Type B pancreatic cell (in vitro differentiated cells): ENCODE results near the gene DCAF7. TPM values are rescaled to one million over a fixed set of nuclear protein-coding genes. Genes with fewer than 3 reads are reported as not detected.

Source experiments
- DNase-seq: peaks from one replicate; pipeline ENCODE4 v3.0.0; 2021; ENCODE audit warnings: mixed read lengths; ENCODE audit not compliant: unreplicated experiment; ENCODE audit errors: extremely low spot score
- H3K27ac Mint-ChIP-seq: 2 replicates; pipeline ENCODE4 v1.8.0; 2021; ENCODE audit warnings: mild to moderate bottlenecking, mixed read lengths
- H3K27me3 Mint-ChIP-seq: 2 replicates; pipeline ENCODE4 v1.8.0; 2021; ENCODE audit warnings: mixed read lengths
- H3K36me3 Mint-ChIP-seq: 2 replicates; pipeline ENCODE4 v1.8.0; 2021; ENCODE audit warnings: mixed read lengths
- H3K4me1 Mint-ChIP-seq: one replicate; pipeline ENCODE4 v1.8.0; 2021; ENCODE audit warnings: mixed read lengths; ENCODE audit not compliant: unreplicated experiment
- H3K4me3 Mint-ChIP-seq: 2 replicates; pipeline ENCODE4 v1.8.0; 2021; ENCODE audit warnings: mild to moderate bottlenecking, mixed read lengths
- H3K9me3 Mint-ChIP-seq: 2 replicates; pipeline ENCODE4 v1.8.0; 2021; ENCODE audit warnings: mixed read lengths
- total RNA-seq: library from RNA; stranded (reverse); gene quantifications from 2 replicates; pipeline ENCODE4 v1.2.1, GENCODE V29; 2021; ENCODE audit warnings: low replicate concordance
- TF ChIP-seq, protein P1 (sequence below): fragments of 200-600 bp; sonication (generic); conservative IDR thresholded peaks from 2 replicates; pipeline ENCODE4 v1.5.0; 2021; ENCODE audit warnings: antibody characterized with exemption, mild to moderate bottlenecking

DCAF7 gene
- total RNA-seq, 1 donor from 2014 or later, result 123 TPM

DNA sequence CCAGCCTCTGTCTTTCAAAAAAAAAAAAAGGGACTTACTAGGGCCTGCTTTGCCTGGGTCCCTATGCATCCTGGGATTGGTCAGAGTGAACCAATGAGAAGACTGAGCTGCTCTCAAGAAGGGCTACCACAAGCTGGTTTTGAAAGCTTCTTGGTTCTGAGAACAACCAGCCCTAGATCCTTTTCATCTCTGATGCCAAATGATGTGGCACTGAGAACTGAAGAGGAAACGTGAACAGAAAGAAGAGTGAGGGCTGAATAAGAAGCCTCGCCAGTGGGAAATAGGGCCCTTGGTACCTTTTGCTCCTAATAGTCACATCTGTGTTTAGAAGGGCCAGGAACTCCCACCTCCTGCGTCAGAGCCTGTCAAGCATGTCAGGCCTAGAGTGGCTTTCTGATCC, 61.1 kb downstream of the DCAF7 start:
- Mint-ChIP-seq H3K27ac (no peak overlapping the region), H3K9me3 (no peaks in the 10 kb centered on the region), H3K4me3 (no peak overlapping the region), H3K4me1 (no peaks in the 10 kb centered on the region), H3K27me3 (no peaks in the 10 kb centered on the region), H3K36me3 (peaks cover 10% of the 10 kb centered on the region)
- DNase-seq, result no peak
- TF ChIP-seq, protein P1, sequence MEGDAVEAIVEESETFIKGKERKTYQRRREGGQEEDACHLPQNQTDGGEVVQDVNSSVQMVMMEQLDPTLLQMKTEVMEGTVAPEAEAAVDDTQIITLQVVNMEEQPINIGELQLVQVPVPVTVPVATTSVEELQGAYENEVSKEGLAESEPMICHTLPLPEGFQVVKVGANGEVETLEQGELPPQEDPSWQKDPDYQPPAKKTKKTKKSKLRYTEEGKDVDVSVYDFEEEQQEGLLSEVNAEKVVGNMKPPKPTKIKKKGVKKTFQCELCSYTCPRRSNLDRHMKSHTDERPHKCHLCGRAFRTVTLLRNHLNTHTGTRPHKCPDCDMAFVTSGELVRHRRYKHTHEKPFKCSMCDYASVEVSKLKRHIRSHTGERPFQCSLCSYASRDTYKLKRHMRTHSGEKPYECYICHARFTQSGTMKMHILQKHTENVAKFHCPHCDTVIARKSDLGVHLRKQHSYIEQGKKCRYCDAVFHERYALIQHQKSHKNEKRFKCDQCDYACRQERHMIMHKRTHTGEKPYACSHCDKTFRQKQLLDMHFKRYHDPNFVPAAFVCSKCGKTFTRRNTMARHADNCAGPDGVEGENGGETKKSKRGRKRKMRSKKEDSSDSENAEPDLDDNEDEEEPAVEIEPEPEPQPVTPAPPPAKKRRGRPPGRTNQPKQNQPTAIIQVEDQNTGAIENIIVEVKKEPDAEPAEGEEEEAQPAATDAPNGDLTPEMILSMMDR, result no peak

DNA sequence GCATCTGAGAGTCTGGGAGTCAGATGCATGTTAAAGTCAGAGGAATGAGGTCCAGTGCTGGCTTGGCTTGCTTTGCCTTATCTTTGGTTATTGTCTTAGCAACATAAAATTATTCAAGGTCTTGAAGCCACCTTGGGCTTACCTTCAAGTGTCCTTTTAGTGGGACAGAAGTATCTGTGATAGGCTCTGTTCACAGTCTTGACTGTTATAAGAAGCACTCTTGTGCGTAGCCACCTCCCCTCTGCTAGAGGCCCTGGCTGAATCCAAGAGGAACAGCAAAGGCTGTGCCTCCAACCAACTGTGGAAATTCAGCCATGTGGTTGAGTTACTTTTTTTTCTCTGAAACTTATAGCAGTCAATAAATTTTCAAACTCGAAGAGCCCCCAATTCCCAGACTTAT, 63.4 kb downstream of the DCAF7 start:
- Mint-ChIP-seq H3K27me3 (peaks cover 13% of the 10 kb centered on the region), H3K4me3 (no peak overlapping the region), H3K36me3 (peaks cover under 1% of the 10 kb centered on the region), H3K4me1 (no peaks in the 10 kb centered on the region), H3K27ac (no peak overlapping the region), H3K9me3 (no peaks in the 10 kb centered on the region)
- DNase-seq, result no peak
- TF ChIP-seq, protein P1, result no peak

DNA sequence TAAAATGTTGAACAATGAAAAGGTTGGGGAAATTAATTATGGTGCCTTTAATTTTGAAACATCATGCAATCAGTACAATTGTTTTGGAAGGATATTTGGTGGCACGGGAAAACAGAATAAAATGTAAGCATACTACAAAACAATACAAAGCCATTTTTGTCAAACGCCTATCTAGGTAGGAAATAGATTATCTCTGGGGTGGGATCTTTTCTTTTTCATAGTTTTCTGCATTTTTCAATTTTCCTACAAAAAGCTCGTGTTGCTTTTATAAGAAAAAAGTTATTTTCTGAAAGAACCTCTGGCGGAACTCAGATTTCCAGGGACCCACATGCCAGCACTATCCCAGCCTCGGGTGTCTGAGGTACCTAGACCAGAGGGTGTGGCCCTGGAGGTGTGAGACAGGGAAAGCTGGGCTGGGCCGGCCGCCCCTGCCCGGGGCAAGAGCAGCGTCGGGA, 71.0 kb downstream of the DCAF7 start:
- no peak for DNase-seq
- H3K27me3 Mint-ChIP-seq, result peaks cover 14% of the 10 kb centered on the region
- H3K9me3 Mint-ChIP-seq, result no peaks in the 10 kb centered on the region
- peak overlapping the region; percentile 95 for H3K4me3 Mint-ChIP-seq
- no peaks in the 10 kb centered on the region for H3K36me3 Mint-ChIP-seq
- TF ChIP-seq, protein P1, result no peak
- peaks cover 22% of the 10 kb centered on the region for H3K4me1 Mint-ChIP-seq
- no peak overlapping the region for H3K27ac Mint-ChIP-seq

DNA sequence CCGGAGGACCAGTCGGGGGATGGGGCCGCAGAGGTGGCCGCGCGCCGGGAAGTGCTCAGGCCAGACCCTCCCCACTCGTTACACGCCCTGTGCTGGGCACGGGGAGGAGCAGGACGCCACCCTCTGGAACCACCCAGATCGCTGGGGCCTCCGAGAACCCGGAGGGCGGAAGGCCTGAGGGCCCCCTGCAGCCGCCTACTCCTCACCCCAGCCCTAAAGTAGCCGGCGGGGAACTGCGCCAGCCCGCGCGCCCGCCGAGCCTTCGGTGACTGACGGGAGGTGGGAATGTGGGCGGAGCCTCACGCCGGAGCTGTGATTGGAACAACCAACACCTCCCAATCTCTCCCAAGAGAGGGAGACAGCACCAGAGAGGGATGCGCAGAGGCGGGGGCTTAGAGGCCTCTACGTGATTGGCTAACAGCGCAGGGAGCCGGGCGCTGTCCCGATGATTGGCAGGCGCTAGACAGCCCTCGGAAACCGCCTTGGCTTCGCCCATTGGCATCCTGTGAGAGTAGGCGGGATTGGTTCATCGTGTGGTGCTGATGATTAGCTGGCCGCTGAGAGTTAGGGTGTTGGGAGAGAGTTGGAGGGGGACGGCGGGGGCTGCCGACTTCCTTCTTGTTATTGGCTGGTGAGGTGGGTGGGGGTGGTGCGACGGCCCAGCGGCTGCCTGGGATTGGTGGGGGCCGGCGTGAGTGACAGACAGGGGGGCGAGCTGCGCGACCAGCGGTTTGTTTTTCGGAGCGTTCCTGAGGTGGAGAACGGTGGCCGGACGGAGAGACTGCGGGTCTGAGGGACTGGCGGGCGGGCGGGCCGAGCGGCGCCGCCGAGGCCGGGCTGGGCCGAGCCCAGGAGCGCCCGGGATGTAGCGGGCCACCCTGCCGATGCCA, 71.7 kb downstream of the DCAF7 start, which contains the start of gene MAP3K3:
Gene MAP3K3 (plus strand): TSS at position 734 of the 890 bp plus-strand sequence. CDS start 343 bp downstream, outside the sequence.
- H3K36me3 Mint-ChIP-seq, result no peaks in the 10 kb centered on the region
- peak within 1 kb of the TSS; percentile 90 for H3K27ac Mint-ChIP-seq
- peaks cover 29% of the 10 kb centered on the region for H3K4me1 Mint-ChIP-seq
- peak; percentile 98 for DNase-seq
- TF ChIP-seq, protein P1, result no peak
- peaks cover 14% of the 10 kb centered on the region for H3K27me3 Mint-ChIP-seq
- H3K4me3 Mint-ChIP-seq, result peak within 1 kb of the TSS; percentile 98
- H3K9me3 Mint-ChIP-seq, result no peaks in the 10 kb centered on the region

DNA sequence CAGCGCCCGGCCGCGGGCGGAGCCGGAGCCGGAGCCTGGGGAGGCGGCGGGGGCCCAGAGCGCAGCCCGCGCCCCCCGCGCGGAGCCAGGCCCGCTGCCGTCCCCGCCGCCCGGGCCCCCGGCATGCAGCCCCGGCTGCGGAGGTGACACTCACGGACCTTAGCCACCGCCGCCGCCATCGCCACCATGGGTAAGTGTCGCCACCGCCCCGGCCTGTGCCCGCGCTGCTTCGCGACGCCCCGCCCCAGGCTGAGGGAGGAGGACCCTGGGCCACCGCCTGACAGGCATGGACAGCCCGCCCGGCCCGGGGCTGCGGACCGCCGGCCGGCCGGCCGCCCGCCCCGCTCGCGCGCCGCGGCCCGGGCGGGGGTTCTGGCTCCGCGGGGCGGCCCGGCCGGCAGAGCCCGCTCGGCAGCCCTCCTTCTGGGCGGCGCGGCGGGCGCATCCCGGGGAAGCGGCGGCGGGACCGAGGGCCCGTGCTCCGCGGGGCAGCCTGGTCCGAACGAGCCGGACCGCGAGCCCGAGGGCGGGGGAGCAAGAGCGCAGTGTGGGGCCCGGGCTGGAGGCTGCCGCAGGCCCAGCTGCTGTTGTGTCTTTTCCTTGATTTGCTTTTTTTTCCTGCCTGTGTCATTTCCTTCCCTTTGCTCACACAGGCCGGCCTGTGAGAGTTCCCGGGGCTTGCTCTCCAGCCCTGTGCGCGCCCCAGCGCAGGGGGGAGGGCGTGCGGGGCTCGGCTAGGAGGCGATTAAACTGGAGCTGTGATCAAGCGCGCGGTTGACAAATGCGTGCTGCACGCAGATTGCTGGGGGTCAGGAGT, 72.5 kb downstream of the DCAF7 start:
- DNase-seq, result peak; percentile 80
- H3K9me3 Mint-ChIP-seq, result no peaks in the 10 kb centered on the region

More for the DNA sequence above, 72.5 kb downstream of the DCAF7 start:
- Mint-ChIP-seq H3K27me3 (peaks cover 10% of the 10 kb centered on the region), H3K36me3 (no peaks in the 10 kb centered on the region), H3K4me3 (peak overlapping the region; percentile 98), H3K27ac (peak overlapping the region; percentile 80), H3K4me1 (peaks cover 31% of the 10 kb centered on the region)
- TF ChIP-seq, protein P1, result no peak
